ENCODE measurements around the gene MEGF10. TPM values are rescaled to one million over a fixed set of nuclear protein-coding genes. Genes with fewer than 3 reads are reported as not detected.

The MEGF10 gene
- total RNA-seq, 2 experiments from 2014 or later: not detected

DNA sequence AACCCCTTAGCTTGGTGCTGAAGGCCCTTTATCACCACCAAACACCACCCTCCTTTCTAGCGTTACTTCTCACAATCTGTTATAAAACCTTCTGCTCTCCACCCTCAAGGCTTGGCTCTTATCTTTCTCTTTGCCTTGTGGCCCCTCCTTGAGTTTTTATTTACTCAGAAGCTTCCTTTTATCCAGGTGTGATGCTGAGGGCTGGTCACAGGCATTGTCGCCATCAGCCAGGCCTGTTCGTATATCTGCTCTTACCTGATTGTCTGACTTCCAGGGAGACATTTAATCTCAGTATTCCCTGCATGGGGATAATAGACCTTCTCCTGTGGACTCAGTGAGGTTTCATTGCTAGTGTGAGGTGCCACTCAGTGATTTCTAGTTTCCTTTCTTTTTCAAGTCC lies 34.2 kb downstream of the MEGF10 start:
- Histone ChIP-seq H3K4me3 (ENCODE audit: low read depth, low read length, poor library complexity, severe bottlenecking) (no peak overlapping the region), H3K4me1 (ENCODE audit: insufficient read depth, low read length, poor library complexity, severe bottlenecking) (peaks cover 15% of the 10 kb centered on the region), H3K4me2 (ENCODE audit: low read length) (no peak overlapping the region), H2AFZ (ENCODE audit: low read length) (no peak overlapping the region), H3K9me2 (ENCODE audit: insufficient read depth, low read length) (no peaks in the 10 kb centered on the region), H3K36me3 (ENCODE audit: insufficient read depth, low read length) (no peaks in the 10 kb centered on the region), H3K9me3 (ENCODE audit: low read length) (no peaks in the 10 kb centered on the region), H4K20me1 (ENCODE audit: insufficient read depth, low read length) (no peaks in the 10 kb centered on the region), H3K27ac (ENCODE audit: low read depth, low read length, poor library complexity, severe bottlenecking) (no peak overlapping the region), H3K79me2 (ENCODE audit: insufficient read depth, low read depth, low read length) (no peaks in the 10 kb centered on the region)
- no peak for TF ChIP-seq EZH2phosphoT487 (IDR thresholded peaks at IDR 0.05; ENCODE audit: borderline replicate concordance, low read depth, low read length)
- TF ChIP-seq, protein P1, sequence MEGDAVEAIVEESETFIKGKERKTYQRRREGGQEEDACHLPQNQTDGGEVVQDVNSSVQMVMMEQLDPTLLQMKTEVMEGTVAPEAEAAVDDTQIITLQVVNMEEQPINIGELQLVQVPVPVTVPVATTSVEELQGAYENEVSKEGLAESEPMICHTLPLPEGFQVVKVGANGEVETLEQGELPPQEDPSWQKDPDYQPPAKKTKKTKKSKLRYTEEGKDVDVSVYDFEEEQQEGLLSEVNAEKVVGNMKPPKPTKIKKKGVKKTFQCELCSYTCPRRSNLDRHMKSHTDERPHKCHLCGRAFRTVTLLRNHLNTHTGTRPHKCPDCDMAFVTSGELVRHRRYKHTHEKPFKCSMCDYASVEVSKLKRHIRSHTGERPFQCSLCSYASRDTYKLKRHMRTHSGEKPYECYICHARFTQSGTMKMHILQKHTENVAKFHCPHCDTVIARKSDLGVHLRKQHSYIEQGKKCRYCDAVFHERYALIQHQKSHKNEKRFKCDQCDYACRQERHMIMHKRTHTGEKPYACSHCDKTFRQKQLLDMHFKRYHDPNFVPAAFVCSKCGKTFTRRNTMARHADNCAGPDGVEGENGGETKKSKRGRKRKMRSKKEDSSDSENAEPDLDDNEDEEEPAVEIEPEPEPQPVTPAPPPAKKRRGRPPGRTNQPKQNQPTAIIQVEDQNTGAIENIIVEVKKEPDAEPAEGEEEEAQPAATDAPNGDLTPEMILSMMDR (conservative IDR thresholded peaks at IDR 0.05; ENCODE audit: low read length): no peak
- DNase-seq (ENCODE audit: low spot score): no peak
- POLR2A ChIA-PET: no interaction called here
- intact Hi-C loops (cut with micrococcal nuclease; ENCODE audit: unreplicated experiment): no loop called here
- CTCF ChIA-PET (ENCODE audit: unreplicated experiment): no interaction called here
- no TSS peak for BruUV-seq (replicated peaks)

GRCh38 chr5:127326431-127326830 lies 35.8 kb downstream of the MEGF10 start:
- Histone ChIP-seq H3K36me3 (ENCODE audit: insufficient read depth, low read length) (no peaks in the 10 kb centered on the region), H3K4me3 (ENCODE audit: low read depth, low read length, poor library complexity, severe bottlenecking) (no peak overlapping the region), H3K4me2 (ENCODE audit: low read length) (no peak overlapping the region), H3K27ac (ENCODE audit: low read depth, low read length, poor library complexity, severe bottlenecking) (no peak overlapping the region), H2AFZ (ENCODE audit: low read length) (no peak overlapping the region), H4K20me1 (ENCODE audit: insufficient read depth, low read length) (no peaks in the 10 kb centered on the region), H3K4me1 (ENCODE audit: insufficient read depth, low read length, poor library complexity, severe bottlenecking) (no peaks in the 10 kb centered on the region), H3K9me3 (ENCODE audit: low read length) (no peaks in the 10 kb centered on the region), H3K9me2 (ENCODE audit: insufficient read depth, low read length) (no peaks in the 10 kb centered on the region), H3K79me2 (ENCODE audit: insufficient read depth, low read depth, low read length) (no peaks in the 10 kb centered on the region)
- ChIA-PET POLR2A (no interaction called here), CTCF (ENCODE audit: unreplicated experiment) (no interaction called here)
- TF ChIP-seq EZH2phosphoT487 (IDR thresholded peaks at IDR 0.05; ENCODE audit: borderline replicate concordance, low read depth, low read length): no peak
- TF ChIP-seq, protein P1 (conservative IDR thresholded peaks at IDR 0.05; ENCODE audit: low read length): no peak
- intact Hi-C loops (cut with micrococcal nuclease; ENCODE audit: unreplicated experiment): no loop called here
- no peak for DNase-seq (ENCODE audit: low spot score)
- no TSS peak for BruUV-seq (replicated peaks)

DNA sequence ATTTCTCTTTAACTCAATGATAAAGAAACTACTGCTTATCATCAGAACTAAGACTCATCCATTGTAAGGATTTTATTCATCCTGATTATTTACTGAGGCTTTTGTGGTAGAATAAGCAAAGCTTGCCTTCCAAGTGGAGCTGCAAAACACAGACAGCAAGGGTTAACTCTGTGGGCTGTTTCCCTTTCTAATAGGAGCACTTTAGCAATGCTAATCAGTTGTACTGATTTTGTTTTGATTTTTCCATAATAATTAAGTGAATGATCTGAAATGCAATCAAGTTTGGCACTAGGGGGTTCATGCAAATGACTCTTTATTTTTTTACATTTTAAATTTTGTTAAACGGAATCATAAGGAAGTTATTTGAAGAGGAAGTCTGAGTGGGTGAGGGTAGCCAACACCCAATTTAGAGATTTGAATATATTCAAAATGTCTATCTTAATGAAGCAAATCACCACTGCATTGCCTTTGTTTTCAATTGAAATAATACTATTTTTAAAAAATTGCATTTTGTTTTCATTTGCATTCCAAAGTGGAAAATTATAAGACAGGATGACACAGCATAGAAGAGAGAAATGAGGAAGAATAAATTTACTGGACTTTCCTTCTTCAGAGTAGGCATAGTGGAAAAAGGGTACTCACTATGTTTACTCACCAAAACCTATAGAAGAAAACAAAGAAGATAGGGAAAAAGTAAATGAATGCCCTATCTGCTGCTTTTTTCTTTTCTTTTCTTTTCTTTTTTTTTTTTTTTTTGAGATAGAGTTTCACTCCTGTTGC lies 36.6 kb downstream of the MEGF10 start:
- H3K4me2 ChIP-seq (ENCODE audit: low read length): no peak overlapping the region
- CTCF ChIA-PET (ENCODE audit: unreplicated experiment): no interaction called here
- no peak for DNase-seq (ENCODE audit: low spot score)
- no peaks in the 10 kb centered on the region for H3K9me2 ChIP-seq (ENCODE audit: insufficient read depth, low read length)
- no peak for TF ChIP-seq EZH2phosphoT487 (IDR thresholded peaks at IDR 0.05; ENCODE audit: borderline replicate concordance, low read depth, low read length)
- TF ChIP-seq, protein P1 (conservative IDR thresholded peaks at IDR 0.05; ENCODE audit: low read length): no peak
- no peaks in the 10 kb centered on the region for H3K79me2 ChIP-seq (ENCODE audit: insufficient read depth, low read depth, low read length)
- H4K20me1 ChIP-seq (ENCODE audit: insufficient read depth, low read length): no peaks in the 10 kb centered on the region
- H3K9me3 ChIP-seq (ENCODE audit: low read length): no peaks in the 10 kb centered on the region
- no peak overlapping the region for H3K27ac ChIP-seq (ENCODE audit: low read depth, low read length, poor library complexity, severe bottlenecking)
- POLR2A ChIA-PET: no interaction called here
- no peaks in the 10 kb centered on the region for H3K36me3 ChIP-seq (ENCODE audit: insufficient read depth, low read length)
- H3K4me1 ChIP-seq (ENCODE audit: insufficient read depth, low read length, poor library complexity, severe bottlenecking): no peaks in the 10 kb centered on the region
- BruUV-seq (replicated peaks): no TSS peak
- H2AFZ ChIP-seq (ENCODE audit: low read length): no peak overlapping the region
- H3K4me3 ChIP-seq (ENCODE audit: low read depth, low read length, poor library complexity, severe bottlenecking): no peak overlapping the region
- intact Hi-C loops (cut with micrococcal nuclease; ENCODE audit: unreplicated experiment): no loop called here

All from OCI-LY7 (cell line).